Testis (tissue), 2 donors: Measurements from ENCODE around the gene CDH4.

Source experiments
- CTCF ChIP-seq, 3 experiments: fragments of 450-650 bp in 2 of 3; fragments of 200-600 bp in 1 of 3; sonication (generic) in 1 of 3; IDR thresholded peaks; one replicate each; pipeline ENCODE4 v1.5.1; 2016 to 2019; ENCODE audit warnings: antibody characterized with exemption in 3 of 3, mild to moderate bottlenecking in 2 of 3, moderate library complexity in 1 of 3
- POLR2A ChIP-seq: fragments of 450-650 bp; IDR thresholded peaks from one replicate; pipeline ENCODE4 v1.6.1; 2017; ENCODE audit warnings: antibody characterized with exemption, mild to moderate bottlenecking, moderate library complexity

GRCh38 chr20:61862881-61863280 lies 610.8 kb downstream of the CDH4 start:
- no peak for TF ChIP-seq CTCF (IDR thresholded peaks at IDR 0.05)
- TF ChIP-seq POLR2A = no peak
